ENCODE data around the gene ITSN2.

DNA sequence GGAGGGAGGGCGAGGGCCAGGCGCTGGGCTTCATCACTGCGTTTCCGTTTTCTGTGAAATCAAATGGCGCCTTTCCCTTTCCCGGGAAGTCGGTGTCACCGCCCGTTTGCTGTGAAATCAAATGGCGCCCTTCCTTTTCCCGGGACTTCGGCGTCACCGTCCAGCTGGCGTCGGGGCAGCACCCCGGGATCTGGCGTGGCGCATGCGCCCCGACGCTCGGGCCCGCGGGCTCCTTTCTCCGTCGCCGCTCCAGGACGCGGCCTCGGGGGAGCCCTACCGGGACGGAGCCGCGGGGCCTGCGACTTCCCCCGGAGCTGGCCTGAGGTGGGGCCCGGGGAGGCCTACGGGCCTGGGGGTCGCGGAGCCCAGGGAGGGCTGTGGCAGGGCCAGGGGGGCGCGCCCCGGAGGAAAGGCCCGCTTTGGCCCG lies 185.5 kb downstream of the ITSN2 start, which contains the start of gene FAM228A:
- TF ChIP-seq CTCF (conservative IDR thresholded peaks at IDR 0.05; ENCODE audit: low read depth, low read length) (no peak), EZH2phosphoT487 (IDR thresholded peaks at IDR 0.05; ENCODE audit: borderline replicate concordance, low read length) (no peak), EZH2 (IDR thresholded peaks at IDR 0.05; ENCODE audit: low read length, unreplicated experiment) (no peak)
